GM12878 (cell line): Measurements from ENCODE around the gene MIPOL1.
"Not testable (repeated sequence)": the region's sequence is repeated elsewhere in the genome, so short reads cannot be mapped to it uniquely, and the experiment has no call there.

Experiments used
- BCL3 ChIP-seq: IDR thresholded peaks from 2 replicates; pipeline ENCODE4 v1.6.1; 2011; ENCODE audit warnings: borderline replicate concordance, low read depth, mild to moderate bottlenecking, moderate library complexity, low read length; ENCODE audit not compliant: insufficient read depth, poor library complexity, severe bottlenecking
- FOXK2 ChIP-seq: fragments of 450-650 bp; IDR thresholded peaks from 2 replicates; pipeline ENCODE4 v1.6.1; 2017; ENCODE audit warnings: mild to moderate bottlenecking, moderate library complexity
- PBX3 ChIP-seq: IDR thresholded peaks from 2 replicates; pipeline ENCODE4 v1.6.1; 2011; ENCODE audit warnings: mild to moderate bottlenecking, low read depth, low read length, moderate library complexity; ENCODE audit not compliant: insufficient replicate concordance
- POLR2A ChIP-seq: IDR thresholded peaks from 2 replicates; pipeline ENCODE4 v1.6.1; 2011; ENCODE audit warnings: low read depth, mild to moderate bottlenecking, low read length
- SIX5 ChIP-seq: IDR thresholded peaks from 2 replicates; pipeline ENCODE4 v1.6.1; 2011; ENCODE audit warnings: mild to moderate bottlenecking, low read depth, low read length, moderate library complexity; ENCODE audit not compliant: severe bottlenecking
- ZZZ3 ChIP-seq: IDR thresholded peaks from 2 replicates; pipeline ENCODE4 v1.6.1; 2011; ENCODE audit warnings: low read depth; ENCODE audit not compliant: control insufficient read depth, insufficient read length
- TF ChIP-seq, protein P1 (sequence below), 3 experiments: IDR thresholded peaks in 2 of 3; conservative IDR thresholded peaks in 1 of 3; 2 replicates each; pipeline ENCODE4 v1.5.1; 2011; ENCODE audit warnings: low read depth in 3 of 3, low read length in 3 of 3, mild to moderate bottlenecking in 3 of 3, control low read depth in 2 of 3, moderate library complexity in 2 of 3, inconsistent platforms in 1 of 3, mixed read lengths in 1 of 3; ENCODE audit not compliant: control insufficient read depth in 2 of 3, insufficient read depth in 1 of 3; ENCODE audit errors: extremely low read depth in 1 of 3
- TF ChIP-seq, protein P2 (sequence below): fragments of 450-650 bp; conservative IDR thresholded peaks from 2 replicates; pipeline ENCODE4 v1.6.1; 2017; ENCODE audit warnings: mild to moderate bottlenecking, moderate library complexity

GRCh38 chr14:37162307-37162706, 35.4 kb upstream of the MIPOL1 start:
- TF ChIP-seq, protein P1, sequence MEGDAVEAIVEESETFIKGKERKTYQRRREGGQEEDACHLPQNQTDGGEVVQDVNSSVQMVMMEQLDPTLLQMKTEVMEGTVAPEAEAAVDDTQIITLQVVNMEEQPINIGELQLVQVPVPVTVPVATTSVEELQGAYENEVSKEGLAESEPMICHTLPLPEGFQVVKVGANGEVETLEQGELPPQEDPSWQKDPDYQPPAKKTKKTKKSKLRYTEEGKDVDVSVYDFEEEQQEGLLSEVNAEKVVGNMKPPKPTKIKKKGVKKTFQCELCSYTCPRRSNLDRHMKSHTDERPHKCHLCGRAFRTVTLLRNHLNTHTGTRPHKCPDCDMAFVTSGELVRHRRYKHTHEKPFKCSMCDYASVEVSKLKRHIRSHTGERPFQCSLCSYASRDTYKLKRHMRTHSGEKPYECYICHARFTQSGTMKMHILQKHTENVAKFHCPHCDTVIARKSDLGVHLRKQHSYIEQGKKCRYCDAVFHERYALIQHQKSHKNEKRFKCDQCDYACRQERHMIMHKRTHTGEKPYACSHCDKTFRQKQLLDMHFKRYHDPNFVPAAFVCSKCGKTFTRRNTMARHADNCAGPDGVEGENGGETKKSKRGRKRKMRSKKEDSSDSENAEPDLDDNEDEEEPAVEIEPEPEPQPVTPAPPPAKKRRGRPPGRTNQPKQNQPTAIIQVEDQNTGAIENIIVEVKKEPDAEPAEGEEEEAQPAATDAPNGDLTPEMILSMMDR (IDR thresholded peaks at IDR 0.05 in 2 of 3, conservative IDR thresholded peaks at IDR 0.05 in 1 of 3; ENCODE audit: control insufficient read depth in 2 of 3, extremely low read depth in 1 of 3, insufficient read depth in 1 of 3, low read depth in 3 of 3, low read length in 3 of 3): not testable (repeated sequence)
- not testable (repeated sequence) for TF ChIP-seq POLR2A, SIX5, FOXK2, ZZZ3, BCL3, PBX3
- TF ChIP-seq, protein P2, sequence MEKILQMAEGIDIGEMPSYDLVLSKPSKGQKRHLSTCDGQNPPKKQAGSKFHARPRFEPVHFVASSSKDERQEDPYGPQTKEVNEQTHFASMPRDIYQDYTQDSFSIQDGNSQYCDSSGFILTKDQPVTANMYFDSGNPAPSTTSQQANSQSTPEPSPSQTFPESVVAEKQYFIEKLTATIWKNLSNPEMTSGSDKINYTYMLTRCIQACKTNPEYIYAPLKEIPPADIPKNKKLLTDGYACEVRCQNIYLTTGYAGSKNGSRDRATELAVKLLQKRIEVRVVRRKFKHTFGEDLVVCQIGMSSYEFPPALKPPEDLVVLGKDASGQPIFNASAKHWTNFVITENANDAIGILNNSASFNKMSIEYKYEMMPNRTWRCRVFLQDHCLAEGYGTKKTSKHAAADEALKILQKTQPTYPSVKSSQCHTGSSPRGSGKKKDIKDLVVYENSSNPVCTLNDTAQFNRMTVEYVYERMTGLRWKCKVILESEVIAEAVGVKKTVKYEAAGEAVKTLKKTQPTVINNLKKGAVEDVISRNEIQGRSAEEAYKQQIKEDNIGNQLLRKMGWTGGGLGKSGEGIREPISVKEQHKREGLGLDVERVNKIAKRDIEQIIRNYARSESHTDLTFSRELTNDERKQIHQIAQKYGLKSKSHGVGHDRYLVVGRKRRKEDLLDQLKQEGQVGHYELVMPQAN: not testable (repeated sequence)
